Measurements from ENCODE around the gene MALL.

DNA sequence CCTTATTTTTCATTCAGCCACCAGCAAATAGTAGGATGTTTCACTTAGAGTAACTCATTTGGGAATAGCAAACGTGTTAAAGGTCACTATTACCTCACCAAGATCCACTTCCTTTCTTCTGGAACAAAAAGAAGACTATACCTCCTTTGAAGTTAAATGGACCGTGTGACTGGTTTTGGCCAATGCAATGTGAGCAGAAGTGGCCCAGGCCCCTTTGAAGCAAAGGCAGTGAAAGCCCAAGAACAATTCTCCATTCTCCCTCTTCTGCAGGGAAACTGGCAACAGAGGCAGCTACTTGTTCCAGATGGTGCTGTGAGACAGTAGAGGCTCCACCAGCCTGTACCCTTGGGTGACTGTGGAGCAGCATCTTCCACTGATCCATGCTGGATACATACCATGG is 11.3 kb upstream of the MALL start:
- TF ChIP-seq NRF1 (IDR thresholded peaks at IDR 0.05; ENCODE audit: low read depth, low read length), result no peak
- TF ChIP-seq CTCF (IDR thresholded peaks at IDR 0.05; ENCODE audit: control extremely low read depth in 1 of 3, insufficient read depth in 1 of 3, low read depth in 1 of 3, low read length in 3 of 3), result no peak
